GM12892 (cell line): ENCODE measurements around the gene ANKRD6.

Source experiments
- POLR2A ChIP-seq: IDR thresholded peaks from 2 replicates; pipeline ENCODE4 v1.6.1; 2011; ENCODE audit warnings: low read depth, low read length, control low read depth
- POLR2AphosphoS5 ChIP-seq: IDR thresholded peaks from 2 replicates; pipeline ENCODE4 v1.6.1; 2011; ENCODE audit warnings: low read depth, low read length, control low read depth
- TAF1 ChIP-seq: IDR thresholded peaks from 2 replicates; pipeline ENCODE4 v1.6.1; 2011; ENCODE audit warnings: low read depth, mild to moderate bottlenecking, control low read depth, low read length, borderline replicate concordance

GRCh38 chr6:89567630-89568390 is 134.9 kb downstream of the ANKRD6 start:
- TF ChIP-seq POLR2AphosphoS5 (no peak), POLR2A (no peak), TAF1 (no peak)
